ENCODE data around the gene CACNG5.

The CACNG5 gene

GRCh38 chr17:66834919-66835454 is at the start of gene CACNG5:
TSS of gene CACNG5 (plus strand) at chr17:66835117. CDS start at chr17:66877333, 42,216 bp downstream.
- H3K27ac ChIP-seq, result no peak within 1 kb of the TSS
- TF ChIP-seq CTCF (conservative IDR thresholded peaks at IDR 0.05), result no peak

- no peak overlapping the region for H3K27ac ChIP-seq
- TF ChIP-seq CTCF (conservative IDR thresholded peaks at IDR 0.05), result no peak
These were observed 48.8 kb upstream of the CACNG5 start for GRCh38 chr17:66786107-66786506.

- no peak for TF ChIP-seq CTCF (conservative IDR thresholded peaks at IDR 0.05)
- H3K27ac ChIP-seq, result no peak overlapping the region
These were observed 47.0 kb upstream of the CACNG5 start for GRCh38 chr17:66787914-66788313.

GRCh38 chr17:66789093-66789492 is 45.8 kb upstream of the CACNG5 start:
- no peak overlapping the region for H3K27ac ChIP-seq

GRCh38 chr17:66789961-66790437 is 44.9 kb upstream of the CACNG5 start:
- no peak for TF ChIP-seq CTCF (conservative IDR thresholded peaks at IDR 0.05)
- H3K27ac ChIP-seq, result no peak overlapping the region

More at GRCh38 chr17:66789093-66789492, 45.8 kb upstream of the CACNG5 start:
- TF ChIP-seq CTCF (conservative IDR thresholded peaks at IDR 0.05), result no peak

GRCh38 chr17:66790501-66791061 is 44.3 kb upstream of the CACNG5 start:
- no peak overlapping the region for H3K27ac ChIP-seq
- no peak for TF ChIP-seq CTCF (conservative IDR thresholded peaks at IDR 0.05)

- no peak for TF ChIP-seq CTCF (conservative IDR thresholded peaks at IDR 0.05)
- no peak overlapping the region for H3K27ac ChIP-seq
These were observed 43.6 kb upstream of the CACNG5 start for GRCh38 chr17:66791347-66791746.

Data from VCaP (cell line).